SK-N-SH (cell line): ENCODE measurements around the gene CEP170. TPM values are rescaled to one million over a fixed set of nuclear protein-coding genes. Genes with fewer than 3 reads are reported as not detected.

Experiments
- CTCF ChIA-PET: fragments of 300-600, 350-600 bp; formaldehyde crosslinking; extraction: SDS; loops from one replicate; lab custom pipeline; 2021; lab: Yijun Ruan, JAX
- POLR2A ChIA-PET: fragments of 350-600 bp; sonication (Branson Sonifier 250); formaldehyde crosslinking; extraction: SDS; loops from one replicate; lab custom pipeline; 2020; ENCODE audit warnings: antibody characterized with exemption, inconsistent platforms; lab: Yijun Ruan, JAX
- DNase-seq: peaks from one replicate; pipeline ENCODE4 v3.0.0; 2012
- H2AFZ ChIP-seq: fragments of 200-600 bp; sonication (generic); 2 replicates; pipeline ENCODE4 v1.8.1; 2016; ENCODE audit warnings: antibody characterized with exemption, mild to moderate bottlenecking, low read depth
- H3F3A ChIP-seq: fragments of 200-600 bp; sonication (generic); replicated peaks from 2 replicates; pipeline ENCODE3; 2016; ENCODE audit warnings: antibody characterized with exemption, mild to moderate bottlenecking; ENCODE audit not compliant: insufficient read depth
- H3K27ac ChIP-seq, 2 experiments: fragments of 200-500 bp in 1 of 2; fragments of 200-600 bp in 1 of 2; sonication (Bioruptor generic) in 1 of 2; sonication (generic), shearing (Covaris generic) in 1 of 2; 2 replicates each; pipeline versions ENCODE4 v1.5.1 to v1.6.1; 2014 to 2016; ENCODE audit warnings: low read depth in 2 of 2, inconsistent platforms in 1 of 2, low read length in 1 of 2, mild to moderate bottlenecking in 1 of 2, mixed read lengths in 1 of 2
- H3K27me3 ChIP-seq: fragments of 200-600 bp; sonication (generic), shearing (Covaris generic); 2 replicates; pipeline ENCODE4 v1.6.1; 2016; ENCODE audit warnings: mixed run types; ENCODE audit not compliant: insufficient read depth
- H3K36me3 ChIP-seq, 2 experiments: fragments of 200-500 bp in 1 of 2; fragments of 200-600 bp in 1 of 2; sonication (Bioruptor generic) in 1 of 2; sonication (generic) in 1 of 2; replicated peaks in 1 of 2; 2 replicates each; pipeline versions ENCODE3 to v1.5.1; 2014 to 2016; ENCODE audit warnings: low read length in 1 of 2, mild to moderate bottlenecking in 1 of 2; ENCODE audit not compliant: insufficient read depth in 2 of 2, control insufficient read depth in 1 of 2
- H3K4me1 ChIP-seq, 2 experiments: fragments of 200-500 bp in 1 of 2; fragments of 200-600 bp in 1 of 2; sonication (Bioruptor generic) in 1 of 2; sonication (generic), shearing (Covaris generic) in 1 of 2; 2 replicates each; pipeline versions ENCODE4 v1.5.1 to v1.6.1; 2014 to 2016; ENCODE audit warnings: low read depth in 1 of 2, low read length in 1 of 2, mixed run types in 1 of 2; ENCODE audit not compliant: insufficient read depth in 2 of 2, control insufficient read depth in 1 of 2
- H3K4me2 ChIP-seq: fragments of 200-600 bp; sonication (generic), shearing (Covaris generic); 2 replicates; pipeline ENCODE4 v1.6.1; 2017; ENCODE audit warnings: mixed run types
- H3K4me3 ChIP-seq, 2 experiments: fragments of 200-500 bp in 1 of 2; fragments of 200-600 bp in 1 of 2; sonication (Bioruptor generic) in 1 of 2; sonication (generic), shearing (Covaris generic) in 1 of 2; 2 replicates each; pipeline versions ENCODE4 v1.5.1 to v1.8.1; 2014 to 2016; ENCODE audit warnings: low read depth in 2 of 2, inconsistent platforms in 1 of 2, low read length in 1 of 2, mild to moderate bottlenecking in 1 of 2, mixed read lengths in 1 of 2, moderate library complexity in 1 of 2
- H3K79me2 ChIP-seq: fragments of 200-600 bp; sonication (generic); 2 replicates; pipeline ENCODE4 v1.8.1; 2017; ENCODE audit warnings: mild to moderate bottlenecking; ENCODE audit not compliant: insufficient read depth
- H3K9ac ChIP-seq: fragments of 200-600 bp; sonication (generic); 2 replicates; pipeline ENCODE4 v1.6.1; 2017; ENCODE audit warnings: mixed run types
- H3K9me2 ChIP-seq: fragments of 200-600 bp; sonication (generic); 2 replicates; pipeline ENCODE4 v1.6.1; 2017; ENCODE audit warnings: mixed run types
- H3K9me3 ChIP-seq: fragments of 200-600 bp; sonication (generic); 2 replicates; pipeline ENCODE4 v1.6.1; 2017; ENCODE audit warnings: mixed run types, mild to moderate bottlenecking, moderate library complexity
- H4K20me1 ChIP-seq: fragments of 200-600 bp; sonication (generic); 2 replicates; pipeline ENCODE4 v1.6.1; 2017; ENCODE audit warnings: mild to moderate bottlenecking, mixed run types; ENCODE audit not compliant: insufficient read depth
- CHD2 ChIP-seq: fragments of 150-350 bp; IDR thresholded peaks from 2 replicates; pipeline ENCODE4 v1.6.1; 2018; ENCODE audit warnings: low read length; ENCODE audit not compliant: partially characterized antibody
- EZH2phosphoT487 ChIP-seq: fragments of 200-600 bp; sonication (generic); IDR thresholded peaks from 2 replicates; pipeline ENCODE4 v1.6.1; 2017; ENCODE audit warnings: low read depth, mixed run types, mild to moderate bottlenecking, antibody characterized with exemption, moderate library complexity, borderline replicate concordance
- FOXM1 ChIP-seq: IDR thresholded peaks from 2 replicates; pipeline ENCODE4 v1.4.0; 2012; ENCODE audit warnings: low read depth, mild to moderate bottlenecking
- GABPA ChIP-seq: IDR thresholded peaks from 2 replicates; pipeline ENCODE4 v1.4.0; 2012; ENCODE audit warnings: low read depth, mild to moderate bottlenecking
- GATA2 ChIP-seq: sonication (generic); formaldehyde crosslinking; IDR thresholded peaks from 2 replicates; pipeline ENCODE4 v1.5.0; 2020; ENCODE audit warnings: mild to moderate bottlenecking, missing genetic modification reagents
- NRF1 ChIP-seq: IDR thresholded peaks from 2 replicates; pipeline ENCODE4 v1.6.1; 2012; ENCODE audit warnings: low read depth, mild to moderate bottlenecking, low read length
- RAD21 ChIP-seq: IDR thresholded peaks from 2 replicates; pipeline ENCODE4 v1.6.1; 2012; ENCODE audit warnings: mild to moderate bottlenecking, low read length
- RFX5 ChIP-seq: IDR thresholded peaks from 2 replicates; pipeline ENCODE4 v1.6.1; 2012; ENCODE audit warnings: mild to moderate bottlenecking, improper control_type of control experiment, low read length
- RXRA ChIP-seq: IDR thresholded peaks from 2 replicates; pipeline ENCODE4 v1.4.0; 2012; ENCODE audit warnings: low read depth, mild to moderate bottlenecking, borderline replicate concordance
- SMC3 ChIP-seq: IDR thresholded peaks from 2 replicates; pipeline ENCODE4 v1.6.1; 2012; ENCODE audit warnings: low read depth, low read length, improper control_type of control experiment
- WGBS: methylation state at CpG from one replicate; pipeline ENCODE4 v1.1.6; 2017; ENCODE audit warnings: low lambda C conversion rate; 5-methylcytosine and 5-hydroxymethylcytosine counted together
- polyA plus RNA-seq, 3 experiments: library from polyadenylated mRNA; depleted of rRNA; stranded (reverse); fragments of >200 nt; gene quantifications; 2 replicates each; pipeline ENCODE4 v1.2.3, GENCODE V29; 2012
- TF ChIP-seq, protein P1 (sequence below): IDR thresholded peaks from 2 replicates; pipeline ENCODE4 v1.4.0; 2012; ENCODE audit warnings: low read depth
- TF ChIP-seq, protein P2 (sequence below): fragments of 200-600 bp; sonication (generic); IDR thresholded peaks from 2 replicates; pipeline ENCODE4 v1.6.1; 2017; ENCODE audit warnings: antibody characterized with exemption, mild to moderate bottlenecking, moderate library complexity

The CEP170 gene
- polyA plus RNA-seq, 1 of the 3 experiments (the other 2 are of a cell fraction), result 67.2 TPM

DNA sequence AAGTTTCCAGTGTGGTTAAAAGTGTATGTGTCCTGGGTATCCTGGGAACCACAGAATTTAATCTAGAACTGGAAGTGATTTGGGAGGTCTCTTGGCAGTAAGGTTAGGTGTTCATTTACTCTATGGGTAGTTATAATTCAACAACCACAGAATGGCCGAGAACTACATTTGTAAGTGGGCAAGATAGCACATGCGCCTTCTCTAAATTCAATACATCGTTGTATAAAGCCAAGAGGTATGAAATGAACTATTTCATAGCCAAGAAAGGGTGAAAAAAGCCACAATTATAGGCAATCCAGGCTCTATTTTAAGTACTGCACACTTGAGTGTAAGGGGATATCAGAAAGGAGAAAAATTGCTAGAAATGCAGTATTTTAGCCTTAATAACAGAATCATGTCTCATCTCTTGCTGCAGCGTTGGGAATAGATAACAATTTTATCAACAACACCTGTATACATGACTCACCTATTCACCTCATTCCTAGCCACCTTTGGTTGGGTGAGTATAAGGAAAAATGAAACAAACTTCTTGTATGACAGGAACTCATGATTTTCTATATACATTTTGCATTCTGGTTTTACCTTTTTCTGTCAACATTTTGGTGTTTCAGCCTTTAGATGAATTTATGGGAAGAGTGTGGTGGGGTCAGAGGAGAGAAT lies 5.3 kb upstream of the CEP170 start:
- POLR2A ChIA-PET, result no interaction called here
- H3K9ac ChIP-seq, result no peak overlapping the region
- TF ChIP-seq GABPA (no peak), CHD2 (no peak), FOXM1 (no peak), GATA2 (CRISPR knock-in tag) (no peak), RAD21 (no peak), RFX5 (no peak), SMC3 (no peak), NRF1 (no peak), RXRA (no peak), EZH2phosphoT487 (no peak)
- TF ChIP-seq, protein P1, sequence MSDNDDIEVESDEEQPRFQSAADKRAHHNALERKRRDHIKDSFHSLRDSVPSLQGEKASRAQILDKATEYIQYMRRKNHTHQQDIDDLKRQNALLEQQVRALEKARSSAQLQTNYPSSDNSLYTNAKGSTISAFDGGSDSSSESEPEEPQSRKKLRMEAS, result no peak
- TF ChIP-seq, protein P2, sequence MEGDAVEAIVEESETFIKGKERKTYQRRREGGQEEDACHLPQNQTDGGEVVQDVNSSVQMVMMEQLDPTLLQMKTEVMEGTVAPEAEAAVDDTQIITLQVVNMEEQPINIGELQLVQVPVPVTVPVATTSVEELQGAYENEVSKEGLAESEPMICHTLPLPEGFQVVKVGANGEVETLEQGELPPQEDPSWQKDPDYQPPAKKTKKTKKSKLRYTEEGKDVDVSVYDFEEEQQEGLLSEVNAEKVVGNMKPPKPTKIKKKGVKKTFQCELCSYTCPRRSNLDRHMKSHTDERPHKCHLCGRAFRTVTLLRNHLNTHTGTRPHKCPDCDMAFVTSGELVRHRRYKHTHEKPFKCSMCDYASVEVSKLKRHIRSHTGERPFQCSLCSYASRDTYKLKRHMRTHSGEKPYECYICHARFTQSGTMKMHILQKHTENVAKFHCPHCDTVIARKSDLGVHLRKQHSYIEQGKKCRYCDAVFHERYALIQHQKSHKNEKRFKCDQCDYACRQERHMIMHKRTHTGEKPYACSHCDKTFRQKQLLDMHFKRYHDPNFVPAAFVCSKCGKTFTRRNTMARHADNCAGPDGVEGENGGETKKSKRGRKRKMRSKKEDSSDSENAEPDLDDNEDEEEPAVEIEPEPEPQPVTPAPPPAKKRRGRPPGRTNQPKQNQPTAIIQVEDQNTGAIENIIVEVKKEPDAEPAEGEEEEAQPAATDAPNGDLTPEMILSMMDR, result no peak
- TF ChIP-seq, all 33 proteins: peak for 0
- H3K4me2 ChIP-seq, result peak overlapping the region; percentile 19; the same call in 1 of the 2 replicates
- no peaks in the 10 kb centered on the region for H3K9me2 ChIP-seq
- H3K4me3 ChIP-seq, result no peak overlapping the region
- H3K27ac ChIP-seq, result peak overlapping the region in 1 of 2 experiments; percentile 55; a peak in 2 of 4 replicates
- DNase-seq, result no peak
- H3K27me3 ChIP-seq, result no peaks in the 10 kb centered on the region
- H3K79me2 ChIP-seq, result peaks cover 87% of the 10 kb centered on the region
- peaks cover 26 to 29% of the 10 kb centered on the region in 2 experiments for H3K4me1 ChIP-seq
- WGBS, result 71% methylated on average over 4 of the region's 4 CpGs
- H3K36me3 ChIP-seq, result peaks cover 2 to 9% of the 10 kb centered on the region in 2 experiments
- H3F3A ChIP-seq, result peaks cover 53% of the 10 kb centered on the region
- CTCF ChIA-PET, result no interaction called here
- H3K9me3 ChIP-seq, result no peaks in the 10 kb centered on the region
- H4K20me1 ChIP-seq, result no peaks in the 10 kb centered on the region
- H2AFZ ChIP-seq, result no peak overlapping the region

DNA sequence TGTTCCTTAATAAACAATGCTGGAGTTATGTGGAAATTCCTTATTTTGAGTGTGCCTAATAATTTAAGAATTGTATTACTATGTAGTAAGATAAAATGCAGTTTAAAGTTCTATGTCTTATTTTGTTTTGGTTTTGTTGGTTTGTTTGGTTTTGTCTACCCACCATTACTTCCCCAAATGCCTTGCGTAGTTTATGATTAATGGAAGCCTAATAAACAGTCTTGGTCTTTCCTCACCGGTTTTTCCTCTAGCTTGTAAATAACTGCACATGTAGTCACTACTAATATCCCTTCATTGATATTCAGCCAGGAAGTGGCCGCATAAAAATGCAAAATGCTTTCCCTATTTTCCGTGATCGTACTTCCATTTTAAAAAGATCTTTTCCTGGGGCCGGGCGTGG lies 3.6 kb upstream of the CEP170 start:
- POLR2A ChIA-PET, result no interaction called here
- no peak overlapping the region for H3K4me2 ChIP-seq
- peaks cover 13 to 17% of the 10 kb centered on the region in 2 experiments for H3K4me1 ChIP-seq
- H3K9me3 ChIP-seq, result no peaks in the 10 kb centered on the region
- H3K9me2 ChIP-seq, result no peaks in the 10 kb centered on the region
- no peak overlapping the region for H2AFZ ChIP-seq
- TF ChIP-seq RAD21 (no peak), NRF1 (no peak)
- TF ChIP-seq, all 33 proteins: peak for 0
- no peak overlapping the region for H3K9ac ChIP-seq
- no peak for DNase-seq
- H3K79me2 ChIP-seq, result peaks cover 87% of the 10 kb centered on the region
- H3K4me3 ChIP-seq, result no peak overlapping the region
- H3K36me3 ChIP-seq, result peaks cover 2 to 9% of the 10 kb centered on the region in 2 experiments
- no peaks in the 10 kb centered on the region; the same call in 1 of the 2 replicates for H4K20me1 ChIP-seq
- H3K27me3 ChIP-seq, result no peaks in the 10 kb centered on the region
- WGBS, result 97% methylated on average over 7 of the region's 7 CpGs
- H3F3A ChIP-seq, result peaks cover 39% of the 10 kb centered on the region
- CTCF ChIA-PET, result no interaction called here
- H3K27ac ChIP-seq, result no peak overlapping the region
